Epithelial cell of proximal tubule (primary cell): ENCODE data around the gene EML1. TPM values are rescaled to one million over a fixed set of nuclear protein-coding genes. Genes with fewer than 3 reads are reported as not detected.

ENCODE experiments used
- DNase-seq: peaks from one replicate; pipeline ENCODE4 v3.0.0-alpha.2; 2011; ENCODE audit warnings: low read depth
- H3K4me3 ChIP-seq: 2 replicates; pipeline ENCODE4 v1.5.1; 2011; ENCODE audit warnings: low read depth, mild to moderate bottlenecking, low read length
- CTCF ChIP-seq: conservative IDR thresholded peaks from 2 replicates; pipeline ENCODE4 v1.5.1; 2012; ENCODE audit warnings: low read depth, mild to moderate bottlenecking, low read length
- total RNA-seq: library from RNA; depleted of rRNA; stranded (reverse); fragments of >200 nt; gene quantifications from 2 replicates; pipeline ENCODE4 v1.2.3, GENCODE V29; 2015

EML1 gene
- total RNA-seq, 1 donor from 2014 or later = 25.1 TPM

- no peak for TF ChIP-seq CTCF
- DNase-seq = no peak
- no peak overlapping the region for H3K4me3 ChIP-seq
These were observed 16.8 kb downstream of the EML1 start for GRCh38 chr14:99809859-99810558.

- no peak overlapping the region for H3K4me3 ChIP-seq
- TF ChIP-seq CTCF = no peak
- no peak for DNase-seq
These were observed 17.3 kb downstream of the EML1 start for GRCh38 chr14:99810559-99810874.

- DNase-seq = no peak
- no peak overlapping the region for H3K4me3 ChIP-seq
- no peak for TF ChIP-seq CTCF
These were observed 19.0 kb downstream of the EML1 start for GRCh38 chr14:99812096-99812750.

- TF ChIP-seq CTCF = no peak
- no peak overlapping the region for H3K4me3 ChIP-seq
- DNase-seq = no peak
These were observed 19.7 kb downstream of the EML1 start for GRCh38 chr14:99812892-99813291.

GRCh38 chr14:99815696-99816095 lies 22.5 kb downstream of the EML1 start:
- no peak overlapping the region for H3K4me3 ChIP-seq
- DNase-seq = no peak
- TF ChIP-seq CTCF = no peak

- H3K4me3 ChIP-seq = no peak overlapping the region
- no peak for TF ChIP-seq CTCF
- no peak for DNase-seq
These were observed 23.0 kb downstream of the EML1 start for GRCh38 chr14:99816217-99816616.

GRCh38 chr14:99816642-99817041 lies 23.4 kb downstream of the EML1 start:
- TF ChIP-seq CTCF = no peak
- no peak overlapping the region for H3K4me3 ChIP-seq
- no peak for DNase-seq
